DND-41 (cell line): ENCODE measurements around the gene C1orf141.

Experiments
- CTCF ChIP-seq: IDR thresholded peaks from 2 replicates; pipeline ENCODE4 v1.5.1; 2012; ENCODE audit warnings: borderline replicate concordance, low read length, moderate library complexity, mild to moderate bottlenecking; ENCODE audit not compliant: poor library complexity, severe bottlenecking; ENCODE audit errors: extremely low read depth
- EZH2 ChIP-seq: IDR thresholded peaks from 3 replicates; pipeline ENCODE4 v1.6.1; 2012; ENCODE audit warnings: borderline replicate concordance, low read depth, mild to moderate bottlenecking, moderate library complexity, low read length, inconsistent platforms; ENCODE audit not compliant: severe bottlenecking

DNA sequence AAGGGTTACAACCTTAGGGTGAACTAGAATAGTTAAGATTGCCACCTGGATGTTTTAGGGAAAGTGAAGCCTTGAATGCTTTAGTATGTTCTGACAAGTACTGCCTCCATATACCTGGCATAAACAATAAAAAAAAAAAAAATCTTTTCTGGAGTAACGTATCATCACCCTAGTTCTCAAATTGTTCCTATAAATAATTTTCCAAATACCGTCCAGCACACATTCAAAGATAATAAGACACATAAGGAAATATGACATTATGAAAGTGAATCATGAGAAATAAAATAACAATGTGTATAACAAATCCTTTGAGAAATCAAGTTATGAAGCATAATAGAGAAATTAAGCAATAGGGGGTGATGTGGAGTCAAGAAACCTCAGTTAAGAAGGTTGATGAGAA is 20.6 kb downstream of the C1orf141 start:
- TF ChIP-seq EZH2 (no peak), CTCF (no peak)
